Esophagus muscularis mucosa (tissue), 4 donors: Measurements from ENCODE around the gene ZNF398. TPM values are rescaled to one million over a fixed set of nuclear protein-coding genes. Genes with fewer than 3 reads are reported as not detected.

Experiments
- DNase-seq: peaks from one replicate; pipeline ENCODE4 v3.0.0-alpha.2; 2017; ENCODE audit errors: extremely low spot score
- H3K27ac ChIP-seq, 4 donors: fragments of 200-600 bp; sonication (generic); replicated peaks in 1 of 4; 1 replicate in 3 of 4; 2 replicates in 1 of 4; pipeline ENCODE4 v1.5.1; 2016 to 2019; ENCODE audit warnings: mild to moderate bottlenecking in 1 of 4
- H3K27me3 ChIP-seq, 4 donors: fragments of 200-600 bp; sonication (generic); one replicate each; pipeline versions ENCODE4 v1.5.1 to v1.6.0; 2016 to 2019
- H3K36me3 ChIP-seq, 4 donors: fragments of 200-600 bp; sonication (generic); one replicate each; pipeline ENCODE4 v1.5.1; 2016 to 2019
- H3K4me1 ChIP-seq, 4 donors: fragments of 200-600 bp; sonication (generic); one replicate each; pipeline ENCODE4 v1.5.1; 2016 to 2019
- H3K4me3 ChIP-seq, 4 donors: fragments of 200-600 bp; sonication (generic); 1 replicate in 2 of 4; 2 replicates in 2 of 4; pipeline ENCODE4 v1.5.1; 2016 to 2019; ENCODE audit warnings: mild to moderate bottlenecking in 4 of 4, moderate library complexity in 1 of 4
- H3K9me3 ChIP-seq, 4 donors: fragments of 200-600 bp; sonication (generic); 1 replicate in 3 of 4; 2 replicates in 1 of 4; pipeline ENCODE4 v1.5.1; 2016 to 2019
- CTCF ChIP-seq, 3 experiments: fragments of 200-600 bp in 2 of 3; fragments of 450-650 bp in 1 of 3; sonication (generic) in 2 of 3; IDR thresholded peaks; one replicate each; pipeline ENCODE4 v1.5.1; 2017 to 2019; ENCODE audit warnings: antibody characterized with exemption in 3 of 3, mild to moderate bottlenecking in 2 of 3, moderate library complexity in 1 of 3
- EP300 ChIP-seq: sonication (generic); formaldehyde crosslinking; IDR thresholded peaks from one replicate; pipeline ENCODE4 v1.6.1; 2017; ENCODE audit warnings: antibody characterized with exemption
- POLR2A ChIP-seq: fragments of 450-650 bp; IDR thresholded peaks from one replicate; pipeline ENCODE4 v1.6.1; 2017; ENCODE audit warnings: antibody characterized with exemption, moderate library complexity, mild to moderate bottlenecking, low read depth
- POLR2AphosphoS5 ChIP-seq, 2 donors: sonication (generic); formaldehyde crosslinking; IDR thresholded peaks; one replicate each; pipeline ENCODE4 v1.6.1; 2017; ENCODE audit warnings: antibody characterized with exemption in 2 of 2
- WGBS: methylation state at CpG from one replicate; pipeline ENCODE4 v1.1.5; 2018; 5-methylcytosine and 5-hydroxymethylcytosine counted together
- intact Hi-C: fragments of 100-400 bp; cut with DNase I; formaldehyde crosslinking; loops from one replicate; pipeline ENCODE4 v1.15.1; 2023
- total RNA-seq, 4 donors: library from RNA; depleted of rRNA; stranded (reverse); fragments of >200 nt; gene quantifications; one replicate each; pipeline versions ENCODE4 v1.1.0 to v1.2.1, GENCODE V29; 2016

ZNF398 gene
- total RNA-seq, 4 donors from 2014 or later: 16.9 to 22.6 (median 19.2) TPM

- Histone ChIP-seq H3K4me3 (no peak overlapping the region), H3K27me3 (no peaks in the 10 kb centered on the region), H3K4me1 (no peaks in the 10 kb centered on the region), H3K36me3 (peaks cover 60 to 100% (median 95%) of the 10 kb centered on the region in 4 donors), H3K9me3 (no peaks in the 10 kb centered on the region), H3K27ac (no peak overlapping the region)
- intact Hi-C loops: no loop called here
- WGBS: 74% methylated on average over 6 of the region's 6 CpGs
- DNase-seq: no peak
- TF ChIP-seq CTCF (IDR thresholded peaks at IDR 0.05): no peak
- no peak for TF ChIP-seq POLR2A
- TF ChIP-seq POLR2AphosphoS5 (IDR thresholded peaks at IDR 0.05): no peak
- no peak for TF ChIP-seq EP300
These were observed 73.3 kb downstream of the ZNF398 start for GRCh38 chr7:149220534-149220933.

- H3K27me3 ChIP-seq: no peaks in the 10 kb centered on the region
- H3K27ac ChIP-seq: no peak overlapping the region
- WGBS: 94% methylated on average over 8 of the region's 8 CpGs
- no peaks in the 10 kb centered on the region for H3K4me1 ChIP-seq
- H3K4me3 ChIP-seq: no peak overlapping the region
- no peak for TF ChIP-seq CTCF (IDR thresholded peaks at IDR 0.05)
- TF ChIP-seq POLR2AphosphoS5 (IDR thresholded peaks at IDR 0.05): no peak
- TF ChIP-seq EP300: no peak
- TF ChIP-seq POLR2A: no peak
- no peaks in the 10 kb centered on the region for H3K9me3 ChIP-seq
- peaks cover 47 to 80% (median 76%) of the 10 kb centered on the region in 4 donors for H3K36me3 ChIP-seq
- no peak for DNase-seq
- intact Hi-C loops: no loop called here
These were observed 75.9 kb downstream of the ZNF398 start for GRCh38 chr7:149223176-149223575.

GRCh38 chr7:149223761-149224160 is 76.5 kb downstream of the ZNF398 start:
- H3K27me3 ChIP-seq: no peaks in the 10 kb centered on the region
- H3K27ac ChIP-seq: no peak overlapping the region
- TF ChIP-seq POLR2A: no peak
- TF ChIP-seq POLR2AphosphoS5 (IDR thresholded peaks at IDR 0.05): no peak
- no peak for TF ChIP-seq CTCF (IDR thresholded peaks at IDR 0.05)
- TF ChIP-seq EP300: no peak
- peaks cover 47 to 74% (median 70%) of the 10 kb centered on the region in 4 donors for H3K36me3 ChIP-seq
- intact Hi-C loops: no loop called here
- DNase-seq: no peak
- H3K4me1 ChIP-seq: no peaks in the 10 kb centered on the region
- no peak overlapping the region for H3K4me3 ChIP-seq
- WGBS: 100% methylated on average over 5 of the region's 39 CpGs
- H3K9me3 ChIP-seq: no peaks in the 10 kb centered on the region

GRCh38 chr7:149224352-149224751 is 77.1 kb downstream of the ZNF398 start:
- H3K36me3 ChIP-seq: peaks cover 46 to 68% (median 64%) of the 10 kb centered on the region in 4 donors
- no peaks in the 10 kb centered on the region for H3K4me1 ChIP-seq
- no peaks in the 10 kb centered on the region for H3K27me3 ChIP-seq
- DNase-seq: no peak
- H3K27ac ChIP-seq: no peak overlapping the region
- intact Hi-C loops: no loop called here
- no peak overlapping the region for H3K4me3 ChIP-seq
- TF ChIP-seq POLR2A (no peak), CTCF (IDR thresholded peaks at IDR 0.05) (no peak), POLR2AphosphoS5 (IDR thresholded peaks at IDR 0.05) (no peak), EP300 (no peak)
- H3K9me3 ChIP-seq: no peaks in the 10 kb centered on the region
- WGBS: 98% methylated on average over 6 of the region's 37 CpGs

GRCh38 chr7:149225106-149225505 is 77.9 kb downstream of the ZNF398 start:
- WGBS: 88% methylated on average over 19 of the region's 19 CpGs
- TF ChIP-seq POLR2A (no peak), EP300 (no peak)
- Histone ChIP-seq H3K36me3 (peaks cover 38 to 60% (median 56%) of the 10 kb centered on the region in 4 donors), H3K4me3 (no peak overlapping the region), H3K4me1 (no peaks in the 10 kb centered on the region), H3K27me3 (no peaks in the 10 kb centered on the region), H3K9me3 (no peaks in the 10 kb centered on the region), H3K27ac (no peak overlapping the region)
- DNase-seq: no peak
- intact Hi-C loops: no loop called here
